ENCODE results near the gene CYP1A1. TPM values are rescaled to one million over a fixed set of nuclear protein-coding genes. Genes with fewer than 3 reads are reported as not detected.

CYP1A1 gene
- total and polyA plus RNA-seq, 2 of the 13 experiments (the other 11 are each of a cell fraction or from before 2014, with no cell fraction given), result 7.9 to 8.0 TPM

DNA sequence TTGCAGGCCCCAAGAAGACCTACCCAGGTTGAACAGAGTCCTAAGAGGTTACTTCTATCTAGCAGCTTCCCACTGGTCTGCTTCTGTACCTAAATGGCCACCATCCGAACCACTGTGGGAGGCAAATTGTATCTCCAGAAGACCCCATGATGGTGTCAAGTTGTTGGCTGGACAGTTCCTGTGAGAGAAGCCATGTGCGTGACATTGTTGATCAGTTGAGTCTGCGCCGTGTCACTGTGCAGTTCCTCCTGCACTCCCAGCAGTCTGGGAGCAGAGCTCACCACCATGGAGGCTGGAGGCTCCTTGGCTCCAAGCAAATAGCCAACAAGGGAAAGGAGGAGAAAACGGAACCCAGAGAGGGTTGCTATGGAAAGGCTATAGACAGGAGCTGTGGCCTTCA is 7.5 kb upstream of the CYP1A1 start:
- Histone ChIP-seq H3K4me1 (ENCODE audit: insufficient read depth, low read length) (peaks cover 63% of the 10 kb centered on the region), H3K9ac (ENCODE audit: insufficient read depth, low read depth, low read length) (no peak overlapping the region), H3K27ac (ENCODE audit: extremely low read length, insufficient read depth, low read length) (peak overlapping the region; percentile 2), H4K20me1 (ENCODE audit: insufficient read depth, low read length) (no peaks in the 10 kb centered on the region), H3K36me3 (replicated peaks in 1 of 2; ENCODE audit: control insufficient read depth in 1 of 2, insufficient read depth in 2 of 2, low read length in 2 of 2) (no peaks in the 10 kb centered on the region), H3K27me3 (ENCODE audit: control insufficient read depth in 1 of 2, insufficient read depth in 2 of 2, low read length in 2 of 2) (no peaks in the 10 kb centered on the region), H3K9me3 (ENCODE audit: low read length) (no peaks in the 10 kb centered on the region), H3K4me2 (ENCODE audit: low read depth, low read length) (no peak overlapping the region), H2AFZ (ENCODE audit: low read length) (no peak overlapping the region), H3K4me3 (replicated peaks in 1 of 3; ENCODE audit: insufficient read depth in 1 of 3, low read depth in 2 of 3, low read length in 3 of 3) (no peak overlapping the region), H3K79me2 (ENCODE audit: insufficient read depth, low read length) (no peaks in the 10 kb centered on the region)
- ATAC-seq (no peak), DNase-seq (ENCODE audit: low spot score) (no peak), FAIRE-seq (no peak)
- in situ Hi-C loops (cut with HindIII; ENCODE audit: extremely low pct_ligation_motif_present, low pct_unique_long_range_greater_than_20kb) (no loop called here), intact Hi-C loops (cut with micrococcal nuclease; ENCODE audit: unreplicated experiment) (no loop called here)
- CTCF ChIA-PET (ENCODE audit: low intra/inter-chr PET ratio, low total read pairs), result no interaction called here
- 100% methylated on average over 5 of the region's 5 CpGs for WGBS (ENCODE audit: low lambda C conversion rate)
- BruUV-seq (replicated peaks), result no TSS peak
- TF ChIP-seq, protein P1, sequence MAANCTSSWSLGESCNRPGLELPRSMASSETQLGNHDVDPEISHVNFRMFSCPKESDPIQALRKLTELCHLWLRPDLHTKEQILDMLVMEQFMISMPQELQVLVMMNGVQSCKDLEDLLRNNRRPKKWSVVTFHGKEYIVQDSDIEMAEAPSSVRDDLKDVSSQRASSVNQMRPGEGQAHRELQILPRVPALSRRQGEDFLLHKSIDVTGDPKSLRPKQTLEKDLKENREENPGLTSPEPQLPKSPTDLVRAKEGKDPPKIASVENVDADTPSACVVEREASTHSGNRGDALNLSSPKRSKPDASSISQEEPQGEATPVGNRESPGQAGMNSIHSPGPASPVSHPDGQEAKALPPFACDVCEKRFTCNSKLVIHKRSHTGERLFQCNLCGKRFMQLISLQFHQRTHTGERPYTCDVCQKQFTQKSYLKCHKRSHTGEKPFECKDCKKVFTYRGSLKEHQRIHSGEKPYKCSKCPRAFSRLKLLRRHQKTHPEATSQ (CRISPR knock-in tag; IDR thresholded peaks at IDR 0.05; ENCODE audit: borderline replicate concordance), result no peak
- TF ChIP-seq MTA3 (CRISPR knock-in tag; IDR thresholded peaks at IDR 0.05) (no peak), RORA (CRISPR knock-in tag; IDR thresholded peaks at IDR 0.05) (no peak), ZNF136 (CRISPR knock-in tag; IDR thresholded peaks at IDR 0.05; ENCODE audit: low read depth) (no peak)
- POLR2A ChIA-PET, result no interaction called here

DNA sequence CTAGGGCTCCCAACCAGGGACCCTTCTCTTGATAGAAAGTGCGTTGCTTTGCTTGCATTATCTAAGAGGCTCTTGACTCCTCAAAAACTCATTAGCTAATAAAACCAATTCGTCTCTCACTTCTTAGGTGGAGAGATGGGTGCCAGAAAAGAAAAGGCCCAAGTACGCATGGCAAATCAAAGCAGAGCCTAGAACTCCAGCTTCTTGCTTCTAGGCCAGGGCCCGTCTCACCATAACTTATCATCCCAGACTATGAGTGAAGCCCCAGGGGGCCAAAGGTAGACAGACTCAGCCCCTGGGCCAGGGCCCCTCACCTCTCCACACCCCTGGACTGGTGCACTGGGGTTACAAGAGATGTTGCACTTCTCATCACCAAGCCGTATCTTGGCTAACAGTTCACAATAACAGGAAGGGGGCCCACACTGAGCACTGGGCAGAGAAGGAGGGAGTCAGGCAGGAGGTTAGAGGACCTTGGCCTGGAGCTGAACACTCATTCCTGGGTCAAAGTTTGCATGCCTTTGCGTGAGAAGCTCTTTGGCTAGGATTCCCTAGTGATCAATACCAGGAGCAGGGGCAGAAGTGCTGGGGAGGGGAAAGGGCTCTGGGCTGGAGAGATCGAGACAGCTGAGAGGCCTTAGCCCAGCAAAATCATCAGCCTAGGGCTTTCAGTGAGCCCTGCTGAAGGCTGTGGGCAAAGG is 5.4 kb upstream of the CYP1A1 start:
- peak; percentile 84 for DNase-seq (ENCODE audit: low spot score)
- peak overlapping the region in 1 of 3 experiments; percentile 61; a peak in 2 of 6 replicates for H3K4me3 ChIP-seq (replicated peaks in 1 of 3; ENCODE audit: insufficient read depth in 1 of 3, low read depth in 2 of 3, low read length in 3 of 3)
- FAIRE-seq, result peak; percentile 95
- ChIA-PET CTCF (ENCODE audit: low intra/inter-chr PET ratio, low total read pairs) (no interaction called here), POLR2A (interaction anchor here (0.6 to 2.5 kb wide), 14 partner anchors 10 to 288 kb away, joined by 3 to 36 read pairs (median 4); no protein-coding TSS in a partner anchor)
- H3K27me3 ChIP-seq (ENCODE audit: control insufficient read depth in 1 of 2, insufficient read depth in 2 of 2, low read length in 2 of 2), result no peaks in the 10 kb centered on the region
- peak; percentile 87 for ATAC-seq
- BruUV-seq (replicated peaks), result no TSS peak
- H2AFZ ChIP-seq (ENCODE audit: low read length), result no peak overlapping the region
- H3K9me3 ChIP-seq (ENCODE audit: low read length), result no peaks in the 10 kb centered on the region
- H3K4me1 ChIP-seq (ENCODE audit: insufficient read depth, low read length), result peaks cover 68% of the 10 kb centered on the region
- H3K27ac ChIP-seq (ENCODE audit: extremely low read length, insufficient read depth, low read length), result peak overlapping the region; percentile 84
- no peaks in the 10 kb centered on the region for H3K36me3 ChIP-seq (replicated peaks in 1 of 2; ENCODE audit: control insufficient read depth in 1 of 2, insufficient read depth in 2 of 2, low read length in 2 of 2)
- in situ Hi-C loops (cut with HindIII; ENCODE audit: extremely low pct_ligation_motif_present, low pct_unique_long_range_greater_than_20kb) (no loop called here), intact Hi-C loops (cut with micrococcal nuclease; ENCODE audit: unreplicated experiment) (no loop called here)
- H3K4me2 ChIP-seq (ENCODE audit: low read depth, low read length), result peak overlapping the region; percentile 81
- peak overlapping the region; percentile 57 for H3K9ac ChIP-seq (ENCODE audit: insufficient read depth, low read depth, low read length)
- H4K20me1 ChIP-seq (ENCODE audit: insufficient read depth, low read length), result no peaks in the 10 kb centered on the region
- H3K79me2 ChIP-seq (ENCODE audit: insufficient read depth, low read length), result no peaks in the 10 kb centered on the region
- 28% methylated on average over 7 of the region's 7 CpGs for WGBS (ENCODE audit: low lambda C conversion rate)
- TF ChIP-seq ZNF17 (CRISPR knock-in tag; IDR thresholded peaks at IDR 0.05) (no peak), ZNF546 (CRISPR knock-in tag; conservative IDR thresholded peaks at IDR 0.05) (peak; percentile 87; the same call in 1 of the 2 replicates)
- TF ChIP-seq, protein P2, sequence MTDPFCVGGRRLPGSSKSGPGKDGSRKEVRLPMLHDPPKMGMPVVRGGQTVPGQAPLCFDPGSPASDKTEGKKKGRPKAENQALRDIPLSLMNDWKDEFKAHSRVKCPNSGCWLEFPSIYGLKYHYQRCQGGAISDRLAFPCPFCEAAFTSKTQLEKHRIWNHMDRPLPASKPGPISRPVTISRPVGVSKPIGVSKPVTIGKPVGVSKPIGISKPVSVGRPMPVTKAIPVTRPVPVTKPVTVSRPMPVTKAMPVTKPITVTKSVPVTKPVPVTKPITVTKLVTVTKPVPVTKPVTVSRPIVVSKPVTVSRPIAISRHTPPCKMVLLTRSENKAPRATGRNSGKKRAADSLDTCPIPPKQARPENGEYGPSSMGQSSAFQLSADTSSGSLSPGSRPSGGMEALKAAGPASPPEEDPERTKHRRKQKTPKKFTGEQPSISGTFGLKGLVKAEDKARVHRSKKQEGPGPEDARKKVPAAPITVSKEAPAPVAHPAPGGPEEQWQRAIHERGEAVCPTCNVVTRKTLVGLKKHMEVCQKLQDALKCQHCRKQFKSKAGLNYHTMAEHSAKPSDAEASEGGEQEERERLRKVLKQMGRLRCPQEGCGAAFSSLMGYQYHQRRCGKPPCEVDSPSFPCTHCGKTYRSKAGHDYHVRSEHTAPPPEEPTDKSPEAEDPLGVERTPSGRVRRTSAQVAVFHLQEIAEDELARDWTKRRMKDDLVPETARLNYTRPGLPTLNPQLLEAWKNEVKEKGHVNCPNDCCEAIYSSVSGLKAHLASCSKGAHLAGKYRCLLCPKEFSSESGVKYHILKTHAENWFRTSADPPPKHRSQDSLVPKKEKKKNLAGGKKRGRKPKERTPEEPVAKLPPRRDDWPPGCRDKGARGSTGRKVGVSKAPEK (CRISPR knock-in tag; IDR thresholded peaks at IDR 0.05; ENCODE audit: borderline replicate concordance), result no peak
- TF ChIP-seq, protein P3, sequence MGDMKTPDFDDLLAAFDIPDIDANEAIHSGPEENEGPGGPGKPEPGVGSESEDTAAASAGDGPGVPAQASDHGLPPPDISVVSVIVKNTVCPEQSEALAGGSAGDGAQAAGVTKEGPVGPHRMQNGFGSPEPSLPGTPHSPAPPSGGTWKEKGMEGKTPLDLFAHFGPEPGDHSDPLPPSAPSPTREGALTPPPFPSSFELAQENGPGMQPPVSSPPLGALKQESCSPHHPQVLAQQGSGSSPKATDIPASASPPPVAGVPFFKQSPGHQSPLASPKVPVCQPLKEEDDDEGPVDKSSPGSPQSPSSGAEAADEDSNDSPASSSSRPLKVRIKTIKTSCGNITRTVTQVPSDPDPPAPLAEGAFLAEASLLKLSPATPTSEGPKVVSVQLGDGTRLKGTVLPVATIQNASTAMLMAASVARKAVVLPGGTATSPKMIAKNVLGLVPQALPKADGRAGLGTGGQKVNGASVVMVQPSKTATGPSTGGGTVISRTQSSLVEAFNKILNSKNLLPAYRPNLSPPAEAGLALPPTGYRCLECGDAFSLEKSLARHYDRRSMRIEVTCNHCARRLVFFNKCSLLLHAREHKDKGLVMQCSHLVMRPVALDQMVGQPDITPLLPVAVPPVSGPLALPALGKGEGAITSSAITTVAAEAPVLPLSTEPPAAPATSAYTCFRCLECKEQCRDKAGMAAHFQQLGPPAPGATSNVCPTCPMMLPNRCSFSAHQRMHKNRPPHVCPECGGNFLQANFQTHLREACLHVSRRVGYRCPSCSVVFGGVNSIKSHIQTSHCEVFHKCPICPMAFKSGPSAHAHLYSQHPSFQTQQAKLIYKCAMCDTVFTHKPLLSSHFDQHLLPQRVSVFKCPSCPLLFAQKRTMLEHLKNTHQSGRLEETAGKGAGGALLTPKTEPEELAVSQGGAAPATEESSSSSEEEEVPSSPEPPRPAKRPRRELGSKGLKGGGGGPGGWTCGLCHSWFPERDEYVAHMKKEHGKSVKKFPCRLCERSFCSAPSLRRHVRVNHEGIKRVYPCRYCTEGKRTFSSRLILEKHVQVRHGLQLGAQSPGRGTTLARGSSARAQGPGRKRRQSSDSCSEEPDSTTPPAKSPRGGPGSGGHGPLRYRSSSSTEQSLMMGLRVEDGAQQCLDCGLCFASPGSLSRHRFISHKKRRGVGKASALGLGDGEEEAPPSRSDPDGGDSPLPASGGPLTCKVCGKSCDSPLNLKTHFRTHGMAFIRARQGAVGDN (CRISPR knock-in tag; IDR thresholded peaks at IDR 0.05), result peak; percentile 84
